Measurements from ENCODE around the gene THOC1.
"Not testable (repeated sequence)": the region's sequence is repeated elsewhere in the genome, so short reads cannot be mapped to it uniquely, and the experiment has no call there.

The THOC1 gene

GRCh38 chr18:295756-296490, 28.1 kb upstream of the THOC1 start:
- H3K27me3 Mint-ChIP-seq (ENCODE audit: low read depth): peaks cover 14% of the 10 kb centered on the region
- H3K9me3 Mint-ChIP-seq: no peaks in the 10 kb centered on the region
- no peak for DNase-seq (ENCODE audit: low spot score)
- no peaks in the 10 kb centered on the region for H3K4me1 Mint-ChIP-seq (ENCODE audit: low read depth)
- no peak overlapping the region for H3K4me3 Mint-ChIP-seq
- no peaks in the 10 kb centered on the region for H3K36me3 Mint-ChIP-seq (ENCODE audit: low read depth)
- H3K27ac Mint-ChIP-seq: no peak overlapping the region

GRCh38 chr18:294566-294965, 26.7 kb upstream of the THOC1 start:
- no peak overlapping the region for H3K4me3 Mint-ChIP-seq
- no peaks in the 10 kb centered on the region for H3K36me3 Mint-ChIP-seq (ENCODE audit: low read depth)
- no peak for DNase-seq (ENCODE audit: low spot score)
- H3K4me1 Mint-ChIP-seq (ENCODE audit: low read depth): no peaks in the 10 kb centered on the region
- H3K27me3 Mint-ChIP-seq (ENCODE audit: low read depth): peaks cover 10% of the 10 kb centered on the region
- H3K27ac Mint-ChIP-seq: no peak overlapping the region
- no peaks in the 10 kb centered on the region for H3K9me3 Mint-ChIP-seq

- H3K36me3 Mint-ChIP-seq (ENCODE audit: low read depth): no peaks in the 10 kb centered on the region
- DNase-seq (ENCODE audit: low spot score): no peak
Measured at GRCh38 chr18:293536-293935, 25.7 kb upstream of the THOC1 start.

GRCh38 chr18:292271-292670, 24.4 kb upstream of the THOC1 start:
- Mint-ChIP-seq H3K4me3 (no peak overlapping the region), H3K4me1 (ENCODE audit: low read depth) (no peaks in the 10 kb centered on the region), H3K27ac (no peak overlapping the region), H3K9me3 (no peaks in the 10 kb centered on the region), H3K27me3 (ENCODE audit: low read depth) (peaks cover 10% of the 10 kb centered on the region), H3K36me3 (ENCODE audit: low read depth) (no peaks in the 10 kb centered on the region)
- DNase-seq (ENCODE audit: low spot score): no peak

More at GRCh38 chr18:293536-293935, 25.7 kb upstream of the THOC1 start:
- Mint-ChIP-seq H3K9me3 (no peaks in the 10 kb centered on the region), H3K4me1 (ENCODE audit: low read depth) (no peaks in the 10 kb centered on the region), H3K27ac (no peak overlapping the region), H3K4me3 (no peak overlapping the region), H3K27me3 (ENCODE audit: low read depth) (peaks cover 10% of the 10 kb centered on the region)

- not testable (repeated sequence) for H3K36me3 Mint-ChIP-seq (ENCODE audit: low read depth); H3K4me3 Mint-ChIP-seq; H3K9me3 Mint-ChIP-seq; H3K27ac Mint-ChIP-seq; H3K4me1 Mint-ChIP-seq (ENCODE audit: low read depth); DNase-seq (ENCODE audit: low spot score)
- peaks cover 12% of the 10 kb centered on the region for H3K27me3 Mint-ChIP-seq (ENCODE audit: low read depth)
Measured at GRCh38 chr18:289970-290369, 22.1 kb upstream of the THOC1 start.

- DNase-seq (ENCODE audit: low spot score): no peak
- no peaks in the 10 kb centered on the region for H3K4me1 Mint-ChIP-seq (ENCODE audit: low read depth)
- no peaks in the 10 kb centered on the region for H3K9me3 Mint-ChIP-seq
- no peaks in the 10 kb centered on the region for H3K36me3 Mint-ChIP-seq (ENCODE audit: low read depth)
- H3K4me3 Mint-ChIP-seq: no peak overlapping the region
- H3K27ac Mint-ChIP-seq: no peak overlapping the region
- H3K27me3 Mint-ChIP-seq (ENCODE audit: low read depth): peaks cover 7% of the 10 kb centered on the region
Measured at GRCh38 chr18:289026-289425, 21.2 kb upstream of the THOC1 start.

GRCh38 chr18:286515-287310, 18.9 kb upstream of the THOC1 start:
- H3K27me3 Mint-ChIP-seq (ENCODE audit: low read depth): peaks cover 7% of the 10 kb centered on the region
- no peak overlapping the region for H3K27ac Mint-ChIP-seq
- no peak for DNase-seq (ENCODE audit: low spot score)
- no peaks in the 10 kb centered on the region for H3K4me1 Mint-ChIP-seq (ENCODE audit: low read depth)
- H3K4me3 Mint-ChIP-seq: no peak overlapping the region
- H3K36me3 Mint-ChIP-seq (ENCODE audit: low read depth): no peaks in the 10 kb centered on the region
- H3K9me3 Mint-ChIP-seq: no peaks in the 10 kb centered on the region

- peaks cover 10% of the 10 kb centered on the region for H3K27me3 Mint-ChIP-seq (ENCODE audit: low read depth)
- H3K27ac Mint-ChIP-seq: no peak overlapping the region
- no peak for DNase-seq (ENCODE audit: low spot score)
- no peaks in the 10 kb centered on the region for H3K4me1 Mint-ChIP-seq (ENCODE audit: low read depth)
- no peak overlapping the region for H3K4me3 Mint-ChIP-seq
- no peaks in the 10 kb centered on the region for H3K36me3 Mint-ChIP-seq (ENCODE audit: low read depth)
- H3K9me3 Mint-ChIP-seq: no peaks in the 10 kb centered on the region
Measured at GRCh38 chr18:285817-286216, 18.0 kb upstream of the THOC1 start.

- Mint-ChIP-seq H3K4me3 (no peak overlapping the region), H3K36me3 (ENCODE audit: low read depth) (no peaks in the 10 kb centered on the region), H3K9me3 (no peaks in the 10 kb centered on the region), H3K27me3 (ENCODE audit: low read depth) (peaks cover 8% of the 10 kb centered on the region), H3K4me1 (ENCODE audit: low read depth) (no peaks in the 10 kb centered on the region), H3K27ac (no peak overlapping the region)
- DNase-seq (ENCODE audit: low spot score): no peak
Measured at GRCh38 chr18:275486-275885, 7.6 kb upstream of the THOC1 start.

- Mint-ChIP-seq H3K27me3 (ENCODE audit: low read depth) (peaks cover 8% of the 10 kb centered on the region), H3K4me1 (ENCODE audit: low read depth) (peaks cover 6% of the 10 kb centered on the region), H3K9me3 (no peaks in the 10 kb centered on the region), H3K36me3 (ENCODE audit: low read depth) (no peaks in the 10 kb centered on the region), H3K27ac (no peak overlapping the region), H3K4me3 (no peak overlapping the region)
- no peak for DNase-seq (ENCODE audit: low spot score)
Measured at GRCh38 chr18:274313-274712, 6.5 kb upstream of the THOC1 start.

GRCh38 chr18:273525-273924, 5.7 kb upstream of the THOC1 start:
- Mint-ChIP-seq H3K9me3 (no peaks in the 10 kb centered on the region), H3K4me3 (no peak overlapping the region), H3K4me1 (ENCODE audit: low read depth) (peaks cover 12% of the 10 kb centered on the region), H3K27ac (no peak overlapping the region), H3K36me3 (ENCODE audit: low read depth) (no peaks in the 10 kb centered on the region), H3K27me3 (ENCODE audit: low read depth) (peaks cover 8% of the 10 kb centered on the region)
- no peak for DNase-seq (ENCODE audit: low spot score)

GRCh38 chr18:272650-273049, 4.8 kb upstream of the THOC1 start:
- H3K4me1 Mint-ChIP-seq (ENCODE audit: low read depth): peaks cover 12% of the 10 kb centered on the region
- H3K27ac Mint-ChIP-seq: no peak overlapping the region
- DNase-seq (ENCODE audit: low spot score): no peak
- peaks cover 6% of the 10 kb centered on the region for H3K27me3 Mint-ChIP-seq (ENCODE audit: low read depth)
- peaks cover 3% of the 10 kb centered on the region for H3K36me3 Mint-ChIP-seq (ENCODE audit: low read depth)
- no peaks in the 10 kb centered on the region for H3K9me3 Mint-ChIP-seq
- no peak overlapping the region for H3K4me3 Mint-ChIP-seq

GRCh38 chr18:269480-270095, 1.7 kb upstream of the THOC1 start:
- peak overlapping the region; percentile 100 for H3K4me3 Mint-ChIP-seq
- no peaks in the 10 kb centered on the region for H3K27me3 Mint-ChIP-seq (ENCODE audit: low read depth)
- peaks cover 7% of the 10 kb centered on the region for H3K36me3 Mint-ChIP-seq (ENCODE audit: low read depth)
- no peaks in the 10 kb centered on the region for H3K9me3 Mint-ChIP-seq
- no peak for DNase-seq (ENCODE audit: low spot score)
- H3K27ac Mint-ChIP-seq: peak overlapping the region; percentile 61
- peaks cover 26% of the 10 kb centered on the region for H3K4me1 Mint-ChIP-seq (ENCODE audit: low read depth)

GRCh38 chr18:267380-267687, 513 bp downstream of the THOC1 start:
- peaks cover 26% of the 10 kb centered on the region for H3K4me1 Mint-ChIP-seq (ENCODE audit: low read depth)

More at GRCh38 chr18:267380-267687, 513 bp downstream of the THOC1 start:
- H3K27ac Mint-ChIP-seq: peak overlapping the region; percentile 100
- H3K27me3 Mint-ChIP-seq (ENCODE audit: low read depth): no peaks in the 10 kb centered on the region
- no peak for DNase-seq (ENCODE audit: low spot score)
- no peaks in the 10 kb centered on the region for H3K9me3 Mint-ChIP-seq
- peak overlapping the region; percentile 100 for H3K4me3 Mint-ChIP-seq
- H3K36me3 Mint-ChIP-seq (ENCODE audit: low read depth): peaks cover 18% of the 10 kb centered on the region
